NCI-H748 (cell line): ENCODE results near the gene GALNTL6.
A peak's percentile ranks its signal among the peaks of the same experiment; 100 is the strongest.

Experiments
- DNase-seq: peaks from one replicate; lab custom pipeline; 2025; ENCODE audit not compliant: unreplicated experiment; lab: John Stamatoyannopoulos, UW

Gene GALNTL6

GRCh38 chr4:172650758-172651530, 837.7 kb downstream of the GALNTL6 start:
- no peak for DNase-seq

- no peak for DNase-seq
Measured at GRCh38 chr4:172651961-172652360, 838.8 kb downstream of the GALNTL6 start.

GRCh38 chr4:172652369-172652768, 839.2 kb downstream of the GALNTL6 start:
- DNase-seq = no peak

- DNase-seq = no peak
Measured at GRCh38 chr4:172653676-172654075, 840.5 kb downstream of the GALNTL6 start.

GRCh38 chr4:172654457-172654856, 841.3 kb downstream of the GALNTL6 start:
- DNase-seq = no peak

GRCh38 chr4:172656055-172656454, 842.9 kb downstream of the GALNTL6 start:
- no peak for DNase-seq

- DNase-seq = no peak
Measured at GRCh38 chr4:172657081-172657480, 843.9 kb downstream of the GALNTL6 start.

- DNase-seq = no peak
Measured at GRCh38 chr4:172660251-172660650, 847.0 kb downstream of the GALNTL6 start.

GRCh38 chr4:172662113-172662512, 848.9 kb downstream of the GALNTL6 start:
- DNase-seq = no peak

- no peak for DNase-seq
Measured at GRCh38 chr4:172666711-172667368, 853.6 kb downstream of the GALNTL6 start.

- no peak for DNase-seq
Measured at GRCh38 chr4:172674811-172675210, 861.6 kb downstream of the GALNTL6 start.

- no peak for DNase-seq
Measured at GRCh38 chr4:172675232-172675631, 862.0 kb downstream of the GALNTL6 start.

- no peak for DNase-seq
Measured at GRCh38 chr4:172680691-172681090, 867.5 kb downstream of the GALNTL6 start.

- no peak for DNase-seq
Measured at GRCh38 chr4:172683021-172683420, 869.8 kb downstream of the GALNTL6 start.

GRCh38 chr4:172686021-172686420, 872.8 kb downstream of the GALNTL6 start:
- no peak for DNase-seq

GRCh38 chr4:172688534-172688933, 875.3 kb downstream of the GALNTL6 start:
- peak; percentile 19 for DNase-seq

GRCh38 chr4:172691552-172691951, 878.3 kb downstream of the GALNTL6 start:
- DNase-seq = no peak

- no peak for DNase-seq
Measured at GRCh38 chr4:172692701-172693100, 879.5 kb downstream of the GALNTL6 start.

- DNase-seq = peak; percentile 23
Measured at GRCh38 chr4:172698256-172698655, 885.1 kb downstream of the GALNTL6 start.

- no peak for DNase-seq
Measured at GRCh38 chr4:172705565-172705964, 892.4 kb downstream of the GALNTL6 start.

GRCh38 chr4:172706000-172706399, 892.8 kb downstream of the GALNTL6 start:
- DNase-seq = peak; percentile 13

GRCh38 chr4:172707622-172708021, 894.4 kb downstream of the GALNTL6 start:
- DNase-seq = peak; percentile 97
